NOMO-1 (cell line): Measurements from ENCODE around the gene FBXL16.

Experiments
- DNase-seq, 2 experiments: peaks; one replicate each; lab custom pipeline; 2025; ENCODE audit not compliant: unreplicated experiment in 2 of 2; lab: John Stamatoyannopoulos, UW

Gene FBXL16

GRCh38 chr16:735982-736453, 30.4 kb upstream of the FBXL16 start:
- no peak for DNase-seq

GRCh38 chr16:734981-735881, 29.6 kb upstream of the FBXL16 start:
- DNase-seq = no peak

- DNase-seq = no peak
Observed at GRCh38 chr16:734208-734980, 28.8 kb upstream of the FBXL16 start.

GRCh38 chr16:733382-734207, 28.0 kb upstream of the FBXL16 start:
- DNase-seq = no peak

- DNase-seq = no peak
Observed at GRCh38 chr16:732936-733335, 27.3 kb upstream of the FBXL16 start.

GRCh38 chr16:732332-732731, 26.7 kb upstream of the FBXL16 start:
- DNase-seq = no peak

- DNase-seq = no peak
Observed at GRCh38 chr16:730666-731509, 25.3 kb upstream of the FBXL16 start.

- DNase-seq = no peak
Observed at GRCh38 chr16:729768-730665, 24.4 kb upstream of the FBXL16 start.

GRCh38 chr16:728890-729744, 23.5 kb upstream of the FBXL16 start:
- DNase-seq = no peak

- peak; percentile 35 to 58 for DNase-seq
Observed at GRCh38 chr16:728131-728889, 22.7 kb upstream of the FBXL16 start.

- DNase-seq = no peak
Observed at GRCh38 chr16:727291-727977, 21.8 kb upstream of the FBXL16 start.

- peak in 1 of 2 experiments; percentile 60 for DNase-seq
Observed at GRCh38 chr16:726438-727290, 21.1 kb upstream of the FBXL16 start, which contains the start of the genes CCDC78 and HAGHL. Gene CCDC78 (minus strand): TSS chr16:726443. CDS start chr16:726367, 76 bp downstream. Gene HAGHL (plus strand): TSS chr16:727106. CDS start chr16:727510, 404 bp downstream.

GRCh38 chr16:726188-726437, 20.5 kb upstream of the FBXL16 start:
- DNase-seq = no peak

- no peak for DNase-seq
Observed at GRCh38 chr16:725463-726187, 20.0 kb upstream of the FBXL16 start.

- DNase-seq = no peak
Observed at GRCh38 chr16:725041-725376, 19.4 kb upstream of the FBXL16 start.
